Activated CD4-positive, CD25-positive, alpha-beta regulatory T cell treated with anti-CD3 and anti-CD28 coated beads, Interleukin-2, amount 50 U/mL, for 24 hours (primary cell): ENCODE measurements around the gene FBXL15.

Source experiments
- ATAC-seq, 2 donors: fragments of 150-1000 bp; cut with Tn5 transposase; one replicate each; pipeline ENCODE4 v1.10.0; 2021; ENCODE audit warnings: mild to moderate bottlenecking in 1 of 2, moderate library complexity in 1 of 2

FBXL15 gene

GRCh38 chr10:102457591-102458150 is 37.0 kb downstream of the FBXL15 start:
- no peak for ATAC-seq

- no peak for ATAC-seq
Observed at GRCh38 chr10:102458656-102459055, 38.0 kb downstream of the FBXL15 start.

- ATAC-seq: peak; percentile 8 to 11
Observed at GRCh38 chr10:102460836-102461186, 40.2 kb downstream of the FBXL15 start.

- peak; percentile 97 to 98 for ATAC-seq
Observed at GRCh38 chr10:102461187-102462054, 40.8 kb downstream of the FBXL15 start.

GRCh38 chr10:102462512-102463054 is 41.9 kb downstream of the FBXL15 start:
- no peak for ATAC-seq

GRCh38 chr10:102463983-102464382 is 43.3 kb downstream of the FBXL15 start:
- no peak for ATAC-seq

GRCh38 chr10:102465466-102465865 is 44.8 kb downstream of the FBXL15 start:
- ATAC-seq: no peak

- no peak for ATAC-seq
Observed at GRCh38 chr10:102467318-102467717, 46.7 kb downstream of the FBXL15 start.

GRCh38 chr10:102467971-102468438 is 47.4 kb downstream of the FBXL15 start:
- ATAC-seq: no peak

- no peak for ATAC-seq
Observed at GRCh38 chr10:102468683-102469082, 48.0 kb downstream of the FBXL15 start.

- no peak for ATAC-seq
Observed at GRCh38 chr10:102470579-102471546, 50.2 kb downstream of the FBXL15 start.
